Measurements from ENCODE around the gene PTPN13.

Gene PTPN13

GRCh38 chr4:86593688-86594558, at the start of gene PTPN13 (continued):
- TF ChIP-seq ZBTB10 (tag by site-specific recombination; IDR thresholded peaks at IDR 0.05) (peak; percentile 43), ZNF214 (tag by site-specific recombination; IDR thresholded peaks at IDR 0.05; ENCODE audit: borderline replicate concordance) (no peak)

GRCh38 chr4:86547140-86547539, 47.0 kb upstream of the PTPN13 start:
- ChIA-PET CTCF (no interaction called here), POLR2A (no interaction called here)
- Histone ChIP-seq H3K9me3 (ENCODE audit: control insufficient read depth, insufficient read depth, low read depth, low read length) (no peaks in the 10 kb centered on the region), H3K4me1 (ENCODE audit: control insufficient read depth, insufficient read depth, low read length) (peaks cover 4% of the 10 kb centered on the region), H3K27ac (ENCODE audit: extremely low read depth, low read depth, low read length) (no peak overlapping the region), H3K4me3 (ENCODE audit: low read depth, low read length) (no peak overlapping the region), H3K36me3 (ENCODE audit: control insufficient read depth in 2 of 2, insufficient read depth in 1 of 2, low read length in 2 of 2) (no peaks in the 10 kb centered on the region)
- TF ChIP-seq ZNF155 (tag by site-specific recombination; IDR thresholded peaks at IDR 0.05) (no peak), SP7 (tag by site-specific recombination; IDR thresholded peaks at IDR 0.05) (no peak), KLF16 (tag by site-specific recombination; IDR thresholded peaks at IDR 0.05) (no peak)

- Histone ChIP-seq H3K4me1 (ENCODE audit: control insufficient read depth, insufficient read depth, low read length) (no peaks in the 10 kb centered on the region), H3K9me3 (ENCODE audit: control insufficient read depth, insufficient read depth, low read depth, low read length) (no peaks in the 10 kb centered on the region), H3K36me3 (ENCODE audit: control insufficient read depth in 2 of 2, insufficient read depth in 1 of 2, low read length in 2 of 2) (no peaks in the 10 kb centered on the region), H3K4me3 (ENCODE audit: low read depth, low read length) (no peak overlapping the region), H3K27ac (ENCODE audit: extremely low read depth, low read depth, low read length) (no peak overlapping the region)
- no peak for TF ChIP-seq ZFP3 (tag by site-specific recombination; IDR thresholded peaks at IDR 0.05; ENCODE audit: low read depth)
- no peak for TF ChIP-seq ZNF514 (tag by site-specific recombination; IDR thresholded peaks at IDR 0.05)
- TF ChIP-seq ZNF138 (tag by site-specific recombination; IDR thresholded peaks at IDR 0.05; ENCODE audit: borderline replicate concordance), result no peak
- no peak for TF ChIP-seq TRIM28 (IDR thresholded peaks at IDR 0.05; ENCODE audit: borderline replicate concordance, low read length)
- peak; percentile 51 for TF ChIP-seq PRDM10 (tag by site-specific recombination; IDR thresholded peaks at IDR 0.05)
- no peak for TF ChIP-seq GLIS1 (tag by site-specific recombination; IDR thresholded peaks at IDR 0.05)
- CTCF ChIA-PET, result interaction anchor here (0.6 kb wide), 1 partner anchor 33 kb away, joined by 3 read pairs; no protein-coding TSS in a partner anchor
- POLR2A ChIA-PET, result no interaction called here
Observed at GRCh38 chr4:86549163-86549788, 44.8 kb upstream of the PTPN13 start.

GRCh38 chr4:86551387-86551786, 42.7 kb upstream of the PTPN13 start:
- ChIA-PET POLR2A (no interaction called here), CTCF (no interaction called here)
- Histone ChIP-seq H3K4me3 (ENCODE audit: low read depth, low read length) (no peak overlapping the region), H3K36me3 (ENCODE audit: control insufficient read depth in 2 of 2, insufficient read depth in 1 of 2, low read length in 2 of 2) (no peaks in the 10 kb centered on the region), H3K9me3 (ENCODE audit: control insufficient read depth, insufficient read depth, low read depth, low read length) (no peaks in the 10 kb centered on the region), H3K4me1 (ENCODE audit: control insufficient read depth, insufficient read depth, low read length) (peaks cover 5% of the 10 kb centered on the region), H3K27ac (ENCODE audit: extremely low read depth, low read depth, low read length) (no peak overlapping the region)
- peak; percentile 89 for TF ChIP-seq ZNF366 (tag by site-specific recombination; conservative IDR thresholded peaks at IDR 0.05)
- peak; percentile 55; the same call in 1 of the 2 replicates for TF ChIP-seq ZNF596 (tag by site-specific recombination; IDR thresholded peaks at IDR 0.05)
- no peak for TF ChIP-seq ZSCAN30 (tag by site-specific recombination; IDR thresholded peaks at IDR 0.05)
